ENCODE results near the gene CACFD1.

CACFD1 gene

GRCh38 chr9:133464638-133465037, 4.9 kb downstream of the CACFD1 start:
- DNase-seq (ENCODE audit: low read depth): no peak

DNA sequence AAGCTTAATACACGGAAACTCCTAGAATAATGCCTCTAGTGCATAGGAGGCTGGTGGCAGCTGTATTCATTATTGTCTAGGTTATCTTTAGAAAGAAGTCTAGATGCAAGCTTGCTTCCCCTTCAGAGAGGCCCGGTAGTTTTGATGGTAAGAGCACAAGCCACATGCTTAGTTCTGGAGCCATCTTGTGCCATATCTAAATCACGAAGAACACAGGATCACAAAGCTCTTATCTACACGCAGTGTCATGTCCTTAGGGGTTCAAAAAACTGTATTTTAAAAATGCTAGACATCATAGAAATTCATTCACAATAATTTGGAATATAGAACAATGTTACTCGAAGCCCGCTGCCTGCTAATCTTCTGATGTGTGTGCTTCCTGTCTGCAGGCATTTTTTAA, 6.2 kb downstream of the CACFD1 start:
- no peak for DNase-seq (ENCODE audit: low read depth)

- no peak for DNase-seq (ENCODE audit: low read depth)
These were observed 7.3 kb downstream of the CACFD1 start for GRCh38 chr9:133467101-133467500.

DNA sequence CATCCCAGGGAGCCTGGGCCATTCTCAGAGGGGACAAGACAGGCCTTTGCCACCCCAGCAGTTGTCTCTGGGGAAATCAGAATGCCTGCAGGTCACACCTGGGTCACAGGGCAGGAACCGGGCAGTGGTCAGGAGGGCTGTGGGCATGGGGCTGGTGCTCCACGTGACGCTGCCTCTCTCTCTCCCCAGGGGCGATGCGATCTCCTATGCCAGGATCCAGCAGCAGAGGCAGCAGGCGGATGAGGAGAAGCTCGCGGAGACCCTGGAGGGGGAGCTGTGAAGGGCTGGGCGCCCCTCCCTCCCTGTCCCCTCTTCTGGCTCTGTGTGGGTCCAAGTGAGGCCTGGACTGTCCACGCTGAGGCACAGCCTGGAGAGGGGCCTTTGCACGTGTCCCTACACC, 8.6 kb downstream of the CACFD1 start:
- no peak for DNase-seq (ENCODE audit: low read depth)

- no peak for DNase-seq (ENCODE audit: low read depth)
These were observed 9.1 kb downstream of the CACFD1 start for GRCh38 chr9:133468777-133469421.

DNA sequence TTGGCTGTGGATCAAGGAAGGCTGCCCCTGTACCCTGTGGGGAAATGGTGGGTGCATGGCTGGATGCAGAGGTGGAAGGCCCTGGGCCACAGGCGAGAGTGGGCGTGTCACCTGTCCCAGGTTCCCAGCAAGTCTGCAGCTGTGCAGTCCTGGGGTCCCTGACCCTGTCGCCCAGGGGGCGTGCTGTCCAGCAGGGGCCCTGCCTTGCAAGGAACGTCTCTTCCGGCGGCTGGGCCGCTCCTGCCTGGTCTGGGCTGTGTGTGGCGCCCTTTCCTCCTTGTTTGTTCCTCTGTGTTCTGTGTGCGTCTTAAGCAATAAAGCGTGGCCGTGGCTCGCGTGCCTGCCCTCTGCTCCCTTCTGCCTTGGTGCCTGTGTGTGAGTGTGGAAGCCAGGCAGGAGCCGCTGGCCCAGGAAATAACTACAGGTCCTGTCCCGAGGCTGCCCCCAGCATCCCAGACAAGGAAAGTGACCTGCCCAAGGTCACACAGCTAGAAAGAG, 10.7 kb downstream of the CACFD1 start:
- no peak for DNase-seq (ENCODE audit: low read depth)

- DNase-seq (ENCODE audit: low read depth): no peak
These were observed 11.2 kb downstream of the CACFD1 start for GRCh38 chr9:133470988-133471387.

DNA sequence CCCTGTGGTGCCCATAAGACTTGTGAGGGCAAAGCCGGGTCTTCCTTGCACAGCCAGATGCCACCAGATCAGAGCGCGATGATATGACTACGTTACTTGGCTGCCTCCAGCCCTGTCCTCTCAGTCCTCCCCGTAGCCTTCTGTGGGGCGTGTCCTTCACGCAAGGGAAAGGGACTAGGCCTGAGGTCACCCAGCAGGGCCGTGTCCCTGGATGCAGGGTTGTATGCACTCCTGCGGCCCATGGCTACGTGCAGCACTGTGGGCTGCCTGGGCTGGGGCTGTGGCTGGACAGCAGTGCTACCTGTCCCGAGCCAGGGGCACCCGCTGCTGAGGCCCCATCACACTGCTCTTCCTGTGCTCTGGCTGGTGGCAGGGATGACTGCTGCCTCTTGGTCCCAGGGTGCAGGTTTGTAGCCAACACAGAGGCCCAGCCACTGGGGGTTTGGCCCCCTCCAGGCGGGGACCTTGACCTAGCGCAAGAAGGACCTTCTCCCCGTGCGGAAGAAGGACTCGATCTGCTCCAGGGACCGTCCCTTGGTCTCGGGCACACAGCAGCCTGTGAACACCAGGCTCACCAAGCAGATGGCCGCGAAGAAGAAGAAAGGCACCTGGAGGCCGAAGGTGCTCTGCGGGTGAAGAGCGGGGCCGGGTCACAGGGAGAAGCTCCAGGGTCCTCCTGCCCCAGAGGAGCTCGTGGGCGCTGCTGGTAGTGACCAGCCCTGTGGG, 11.9 kb downstream of the CACFD1 start:
- no peak for DNase-seq (ENCODE audit: low read depth)

- no peak for DNase-seq (ENCODE audit: low read depth)
These were observed 12.5 kb downstream of the CACFD1 start for GRCh38 chr9:133472277-133472645.

DNA sequence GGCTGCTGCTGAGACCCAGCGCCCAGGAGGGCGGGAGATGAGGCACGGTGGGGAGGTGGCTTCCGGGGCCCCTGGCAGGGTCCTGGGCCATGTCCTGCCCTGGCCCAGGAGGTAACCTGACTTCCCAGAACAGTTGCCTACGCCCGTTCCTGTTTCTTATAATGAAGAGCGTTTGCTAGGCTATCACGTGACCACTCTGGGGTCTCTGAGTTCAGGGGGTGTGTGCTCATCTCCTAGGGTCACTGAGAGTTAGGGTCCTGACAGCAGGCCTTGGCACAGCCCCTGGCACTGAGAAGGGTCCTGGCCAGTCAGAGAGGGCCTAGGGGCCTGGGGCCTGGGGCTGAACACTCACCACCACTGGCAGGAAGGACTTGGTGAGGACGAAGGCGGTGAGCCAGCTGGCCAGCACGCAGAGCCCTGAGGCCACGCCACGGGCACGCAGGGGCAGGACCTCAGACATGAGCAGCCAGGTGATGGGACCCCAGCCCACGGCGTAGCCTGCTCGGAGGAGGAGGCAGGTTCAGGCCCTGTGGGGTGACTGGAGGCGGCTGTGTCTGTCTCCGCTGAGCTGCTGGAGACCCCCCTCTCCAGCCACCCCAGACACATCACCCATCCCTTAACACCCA, 13.1 kb downstream of the CACFD1 start:
- no peak for DNase-seq (ENCODE audit: low read depth)

DNA sequence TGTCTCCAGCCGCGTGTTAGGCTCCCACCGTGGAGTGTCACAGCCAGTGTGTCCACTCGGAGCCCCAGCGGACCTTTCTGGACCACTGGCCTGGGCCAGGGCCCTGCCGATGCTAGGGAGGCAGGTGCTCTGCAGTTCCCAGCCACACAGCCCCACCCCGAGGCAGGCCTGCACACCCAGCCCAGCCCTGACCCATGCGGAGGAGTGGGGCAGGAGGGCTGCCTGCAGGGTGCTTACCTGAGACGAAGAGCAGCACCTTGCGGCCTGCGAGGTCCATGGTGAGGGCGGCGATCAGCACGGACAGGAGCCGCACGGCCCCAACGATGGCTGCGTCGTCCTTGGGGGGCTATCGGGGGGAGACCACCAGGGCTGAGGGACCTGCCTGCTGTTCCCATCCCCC, 14.0 kb downstream of the CACFD1 start:
- no peak for DNase-seq (ENCODE audit: low read depth)

DNA sequence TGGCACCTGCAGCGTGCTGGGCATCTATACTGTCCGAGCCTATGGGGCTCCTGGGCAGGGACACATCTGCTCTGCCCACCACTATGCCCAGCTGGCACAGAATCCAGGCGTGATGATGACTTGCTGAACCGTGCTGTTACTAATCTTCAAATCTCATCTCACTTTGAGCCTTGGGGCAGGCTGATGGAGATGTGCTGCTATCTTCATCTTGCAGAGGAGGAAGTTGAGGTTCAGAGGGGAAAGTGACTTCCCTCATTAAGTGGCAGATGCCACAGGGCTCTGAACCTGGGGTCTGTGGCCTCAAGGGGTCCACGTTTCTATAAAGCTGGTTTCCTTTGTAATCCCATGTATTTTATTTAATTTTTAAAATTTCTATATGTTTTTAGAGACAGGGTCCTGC, 14.4 kb downstream of the CACFD1 start:
- no peak for DNase-seq (ENCODE audit: low read depth)

DNA sequence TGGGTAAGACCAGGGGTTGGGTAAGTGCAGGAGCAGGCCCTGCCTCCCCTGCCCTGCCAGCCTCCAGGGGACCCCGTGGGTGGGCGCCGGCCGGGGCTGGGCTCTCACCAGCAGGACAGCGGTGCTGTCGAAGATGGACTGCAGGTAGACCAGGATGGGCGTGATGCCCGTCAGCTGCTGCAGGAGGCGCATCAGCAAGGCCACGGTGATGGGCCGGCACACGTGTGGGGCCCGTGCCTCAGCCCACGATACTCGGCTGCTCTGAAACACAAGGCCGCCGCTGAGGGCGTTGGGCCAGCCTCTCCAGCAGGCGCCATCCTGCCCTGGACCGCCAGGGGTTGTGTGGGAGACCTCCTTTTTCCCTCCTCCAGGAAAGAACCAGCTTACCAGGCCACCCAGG, 15.1 kb downstream of the CACFD1 start:
- no peak for DNase-seq (ENCODE audit: low read depth)

DNA sequence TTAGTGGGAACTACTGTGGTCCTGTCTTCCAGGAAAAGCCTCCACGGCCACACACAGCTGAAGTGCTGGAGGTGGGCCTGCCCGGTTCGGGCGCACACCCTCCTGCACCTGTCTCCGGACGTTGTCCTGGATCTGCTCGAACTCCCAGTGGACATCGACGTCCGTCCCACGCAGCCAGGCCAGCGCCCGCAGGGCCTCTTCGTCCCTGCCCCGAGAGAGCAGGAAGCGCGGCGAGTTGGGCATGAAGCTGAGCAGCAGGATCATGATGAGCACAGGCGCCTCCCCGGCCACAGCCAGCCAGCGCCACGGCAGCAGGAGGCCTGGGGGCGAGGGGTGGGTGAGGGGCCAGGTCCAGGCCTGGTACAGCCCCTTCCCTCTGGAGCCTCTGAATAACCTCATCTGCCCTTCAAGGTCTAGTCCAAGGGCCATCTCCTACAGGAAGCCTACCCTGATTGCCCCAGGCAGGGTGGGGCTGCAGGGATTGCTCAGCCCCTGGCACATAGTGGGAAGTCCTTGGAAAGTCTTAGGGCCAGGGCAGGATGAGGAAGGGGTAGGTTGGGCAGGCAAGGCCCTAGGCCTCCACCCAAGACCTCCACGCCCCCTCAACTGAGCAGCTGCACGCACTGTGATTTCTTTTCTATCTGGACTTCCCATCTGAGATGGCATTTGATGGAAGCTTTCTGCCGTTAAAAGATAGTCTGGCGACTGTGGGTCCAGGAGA, 15.7 kb downstream of the CACFD1 start:
- no peak for DNase-seq (ENCODE audit: low read depth)

- no peak for DNase-seq (ENCODE audit: low read depth)
These were observed 16.5 kb downstream of the CACFD1 start for GRCh38 chr9:133476036-133476931.

GRCh38 chr9:133476941-133477340, 17.2 kb downstream of the CACFD1 start:
- DNase-seq (ENCODE audit: low read depth): no peak

GRCh38 chr9:133477461-133477860, 17.7 kb downstream of the CACFD1 start:
- no peak for DNase-seq (ENCODE audit: low read depth)

GRCh38 chr9:133477992-133478850, 18.4 kb downstream of the CACFD1 start:
- no peak for DNase-seq (ENCODE audit: low read depth)

DNA sequence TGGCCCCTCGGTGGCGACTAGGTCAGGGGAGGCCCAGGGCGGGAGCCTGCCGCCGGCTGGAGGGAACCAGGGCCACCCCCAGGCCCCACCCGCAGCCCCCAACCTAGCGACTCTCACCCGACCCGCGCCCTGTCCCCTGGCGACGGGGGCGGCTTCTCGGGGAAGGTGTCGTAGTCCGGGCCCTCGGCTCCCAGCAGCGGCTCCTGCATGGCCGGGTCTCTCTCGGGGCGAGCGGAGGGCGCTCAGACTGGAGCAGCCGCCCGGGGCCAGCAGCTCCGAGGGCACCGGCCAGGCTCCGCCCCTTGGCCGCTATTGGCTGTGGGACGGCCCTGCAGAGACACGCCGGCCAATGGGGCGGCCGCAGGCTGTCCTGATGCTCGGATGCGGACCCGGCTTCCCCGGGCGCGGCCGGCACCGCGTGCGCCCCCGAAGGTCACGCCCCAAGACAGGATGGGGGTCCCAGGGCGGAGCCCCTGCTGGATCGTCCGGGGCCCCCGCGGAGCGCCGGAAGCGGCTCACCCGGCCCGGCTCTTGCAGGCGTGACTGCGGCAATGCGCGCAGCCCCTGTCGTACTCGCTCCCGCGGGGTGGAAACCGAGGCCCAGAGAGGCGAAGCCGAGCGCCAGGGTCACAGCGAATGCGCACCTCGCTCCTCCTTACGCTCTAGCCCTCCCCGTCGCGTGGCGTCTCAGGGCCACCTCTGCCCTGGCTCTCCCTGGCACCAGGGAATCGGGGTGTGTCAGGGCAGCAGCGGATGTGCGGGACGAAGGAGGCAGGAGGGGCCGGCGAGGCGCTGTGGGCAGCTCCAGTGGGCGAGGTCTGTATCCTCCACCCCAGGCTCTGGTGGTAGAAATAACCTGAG, 19.3 kb downstream of the CACFD1 start, which contains the start of gene SLC2A6:
TSS of gene SLC2A6 (minus strand) at position 249 of the 861 bp plus-strand sequence. CDS start at position 209, 40 bp downstream.
- peak; percentile 8 for DNase-seq (ENCODE audit: low read depth)

Measured in HS-27A (cell line).